Loucy (cell line): ENCODE data around the gene KCNK1.

ENCODE experiments used
- H2AFZ ChIP-seq: fragments of 200-600 bp; sonication (generic); 2 replicates; pipeline ENCODE4 v1.6.0; 2016; ENCODE audit warnings: antibody characterized with exemption, mild to moderate bottlenecking, low read length, moderate library complexity
- H3F3A ChIP-seq: fragments of 200-600 bp; 2 replicates; pipeline ENCODE4 v1.6.0; 2016; ENCODE audit warnings: antibody characterized with exemption, low read depth, mild to moderate bottlenecking
- H3K27me3 ChIP-seq: fragments of 200-600 bp; sonication (generic); 2 replicates; pipeline ENCODE4 v1.6.1; 2014; ENCODE audit warnings: low read length, mild to moderate bottlenecking; ENCODE audit not compliant: insufficient read depth, poor library complexity, severe bottlenecking
- H3K36me3 ChIP-seq: fragments of 200-600 bp; sonication (generic); 2 replicates; pipeline ENCODE4 v1.6.1; 2016; ENCODE audit warnings: low read length; ENCODE audit not compliant: insufficient read depth
- H3K4me1 ChIP-seq: fragments of 200-600 bp; sonication (generic); 2 replicates; pipeline ENCODE4 v1.5.1; 2014; ENCODE audit warnings: low read length, mild to moderate bottlenecking; ENCODE audit not compliant: insufficient read depth, poor library complexity, severe bottlenecking
- H3K4me2 ChIP-seq: fragments of 200-600 bp; sonication (generic); 2 replicates; pipeline ENCODE4 v1.6.0; 2014; ENCODE audit warnings: antibody characterized with exemption, low read length, low read depth, mild to moderate bottlenecking; ENCODE audit not compliant: poor library complexity, severe bottlenecking
- H3K4me3 ChIP-seq: fragments of 200-600 bp; sonication (generic); 2 replicates; pipeline ENCODE4 v1.5.1; 2014; ENCODE audit warnings: low read length, mild to moderate bottlenecking, mixed read lengths; ENCODE audit not compliant: poor library complexity, severe bottlenecking
- H3K79me2 ChIP-seq: fragments of 200-600 bp; sonication (generic); 2 replicates; pipeline ENCODE4 v1.6.1; 2014; ENCODE audit warnings: low read length; ENCODE audit not compliant: insufficient read depth
- H3K9ac ChIP-seq: fragments of 200-600 bp; sonication (generic); 2 replicates; pipeline ENCODE4 v1.6.0; 2014; ENCODE audit warnings: mild to moderate bottlenecking, low read depth, low read length, moderate library complexity; ENCODE audit not compliant: poor library complexity, severe bottlenecking
- H3K9me2 ChIP-seq: fragments of 200-600 bp; sonication (generic); replicated peaks from 2 replicates; pipeline ENCODE4 v1.6.1; 2016; ENCODE audit warnings: low read depth, low read length, mixed read lengths
- H3K9me3 ChIP-seq: fragments of 200-600 bp; sonication (generic); 2 replicates; pipeline ENCODE4 v1.6.1; 2014; ENCODE audit warnings: mild to moderate bottlenecking, antibody characterized with exemption, low read length, low read depth; ENCODE audit not compliant: insufficient read depth
- H4K20me1 ChIP-seq: fragments of 200-600 bp; sonication (generic); 2 replicates; pipeline ENCODE4 v1.6.0; 2014; ENCODE audit warnings: antibody characterized with exemption, low read length, mild to moderate bottlenecking; ENCODE audit not compliant: insufficient read depth, poor library complexity, severe bottlenecking
- CTCF ChIP-seq: fragments of 200-600 bp; sonication (generic); conservative IDR thresholded peaks from 2 replicates; pipeline ENCODE4 v1.5.1; 2014; ENCODE audit warnings: mild to moderate bottlenecking, antibody characterized with exemption, low read length
- EZH2phosphoT487 ChIP-seq: fragments of 200-600 bp; IDR thresholded peaks from 2 replicates; pipeline ENCODE4 v1.6.1; 2018; ENCODE audit warnings: antibody characterized with exemption, mild to moderate bottlenecking, moderate library complexity, borderline replicate concordance

Gene KCNK1

GRCh38 chr1:233603478-233603877 lies 10.4 kb upstream of the KCNK1 start:
- no peaks in the 10 kb centered on the region for H3K27me3 ChIP-seq
- no peaks in the 10 kb centered on the region for H3K9me3 ChIP-seq
- no peaks in the 10 kb centered on the region for H3F3A ChIP-seq
- no peak overlapping the region for H3K4me2 ChIP-seq
- TF ChIP-seq CTCF (no peak), EZH2phosphoT487 (no peak)
- H3K36me3 ChIP-seq, result no peaks in the 10 kb centered on the region
- H4K20me1 ChIP-seq, result no peaks in the 10 kb centered on the region
- no peak overlapping the region for H3K9ac ChIP-seq
- H2AFZ ChIP-seq, result no peak overlapping the region
- H3K4me1 ChIP-seq, result peaks cover 32% of the 10 kb centered on the region
- no peaks in the 10 kb centered on the region for H3K9me2 ChIP-seq
- H3K79me2 ChIP-seq, result no peaks in the 10 kb centered on the region
- H3K4me3 ChIP-seq, result no peak overlapping the region

GRCh38 chr1:233605205-233605604 lies 8.7 kb upstream of the KCNK1 start:
- no peak overlapping the region for H3K9ac ChIP-seq
- H3K79me2 ChIP-seq, result no peaks in the 10 kb centered on the region
- H3K4me3 ChIP-seq, result no peak overlapping the region
- TF ChIP-seq EZH2phosphoT487 (no peak), CTCF (no peak)
- H3K9me3 ChIP-seq, result no peaks in the 10 kb centered on the region
- H3K27me3 ChIP-seq, result no peaks in the 10 kb centered on the region
- H4K20me1 ChIP-seq, result no peaks in the 10 kb centered on the region
- peaks cover 19% of the 10 kb centered on the region for H3K4me1 ChIP-seq
- no peaks in the 10 kb centered on the region for H3F3A ChIP-seq
- no peak overlapping the region for H2AFZ ChIP-seq
- H3K36me3 ChIP-seq, result no peaks in the 10 kb centered on the region
- H3K4me2 ChIP-seq, result no peak overlapping the region
- H3K9me2 ChIP-seq, result no peaks in the 10 kb centered on the region

GRCh38 chr1:233606813-233607212 lies 7.1 kb upstream of the KCNK1 start:
- H3K4me1 ChIP-seq, result peaks cover 19% of the 10 kb centered on the region
- H3K79me2 ChIP-seq, result no peaks in the 10 kb centered on the region
- H3K9ac ChIP-seq, result no peak overlapping the region
- no peaks in the 10 kb centered on the region for H3K27me3 ChIP-seq
- no peaks in the 10 kb centered on the region for H4K20me1 ChIP-seq
- H3F3A ChIP-seq, result no peaks in the 10 kb centered on the region
- TF ChIP-seq CTCF (no peak), EZH2phosphoT487 (no peak)
- H3K4me3 ChIP-seq, result no peak overlapping the region
- no peak overlapping the region for H3K4me2 ChIP-seq
- no peak overlapping the region; the same call in 1 of the 2 replicates for H2AFZ ChIP-seq
- no peaks in the 10 kb centered on the region for H3K9me2 ChIP-seq
- no peaks in the 10 kb centered on the region for H3K36me3 ChIP-seq
- H3K9me3 ChIP-seq, result no peaks in the 10 kb centered on the region
